ENCODE results near the gene ZNF556.

The ZNF556 gene
- total RNA-seq, result 0 to 2.0 (median 0) reads per million in 17 experiments

- peak in 1 of 4 experiments; percentile 6 for DNase-seq
Measured at GRCh38 chr19:2867025-2867991, at the start of gene ZNF556. Gene ZNF556, plus strand, starts transcription at chr19:2867335. Its CDS starts 87 bp downstream, at chr19:2867422.

DNA sequence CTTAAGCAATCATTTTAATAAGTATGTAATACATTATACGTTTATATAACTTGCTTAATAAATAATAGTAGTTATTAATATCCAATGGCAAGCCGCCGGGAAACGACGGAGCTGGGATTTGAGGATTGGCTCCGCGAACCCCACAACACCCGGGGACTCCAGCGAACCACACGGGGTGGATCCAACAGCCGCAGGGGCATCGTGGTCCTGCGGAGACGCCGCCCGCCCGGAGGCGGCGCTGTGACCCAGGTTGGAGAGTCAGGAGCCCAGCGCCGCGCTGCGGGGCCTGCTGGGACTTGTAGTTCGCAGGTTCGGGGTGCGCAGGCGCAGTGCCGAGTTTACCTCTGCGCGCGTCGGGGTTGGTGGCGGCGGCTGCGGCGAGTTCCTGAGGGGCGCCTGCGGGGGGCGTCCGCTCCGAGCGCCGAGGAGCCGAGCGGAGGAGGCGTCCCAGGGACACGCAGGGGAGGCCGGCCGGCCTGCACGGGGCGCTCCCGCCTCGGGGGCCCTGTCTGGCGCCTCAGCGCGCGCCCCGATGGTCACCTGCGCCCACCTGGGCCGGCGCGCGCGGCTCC, 47.5 kb upstream of the ZNF556 start, which contains the start of gene ZNF554:
Gene ZNF554 (plus strand): TSS at position 329 of the 572 bp plus-strand sequence. CDS start 204 bp downstream, at position 533.
- peak; percentile 98 to 100 (median 98) for DNase-seq

GRCh38 chr19:2820112-2820702, 46.9 kb upstream of the ZNF556 start:
- peak in 3 of 4 experiments; percentile 2 to 19 (median 16) for DNase-seq

DNA sequence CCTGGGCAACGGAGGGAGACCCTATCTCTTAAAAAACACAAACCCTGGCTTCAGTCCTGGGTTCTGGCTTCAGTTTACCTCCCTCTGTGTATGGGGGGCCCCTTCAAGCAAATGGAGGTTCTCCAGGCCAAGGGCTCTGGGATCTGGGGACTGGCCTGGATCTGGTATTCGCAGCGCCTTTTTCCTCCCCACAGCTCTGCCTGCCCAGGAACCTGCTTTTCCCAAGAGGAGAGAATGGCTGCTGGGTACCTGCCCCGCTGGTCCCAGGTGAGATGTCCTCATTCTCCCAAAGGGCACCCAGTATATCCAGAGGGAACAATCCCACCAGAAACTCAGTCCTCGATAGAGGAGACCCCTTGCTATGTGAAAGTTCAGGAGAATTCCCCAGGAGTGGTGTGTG, 44.3 kb upstream of the ZNF556 start:
- no peak for DNase-seq

- DNase-seq, result no peak
Measured at GRCh38 chr19:2823646-2824045, 43.5 kb upstream of the ZNF556 start.

- DNase-seq, result no peak
Measured at GRCh38 chr19:2824129-2824528, 43.0 kb upstream of the ZNF556 start.

DNA sequence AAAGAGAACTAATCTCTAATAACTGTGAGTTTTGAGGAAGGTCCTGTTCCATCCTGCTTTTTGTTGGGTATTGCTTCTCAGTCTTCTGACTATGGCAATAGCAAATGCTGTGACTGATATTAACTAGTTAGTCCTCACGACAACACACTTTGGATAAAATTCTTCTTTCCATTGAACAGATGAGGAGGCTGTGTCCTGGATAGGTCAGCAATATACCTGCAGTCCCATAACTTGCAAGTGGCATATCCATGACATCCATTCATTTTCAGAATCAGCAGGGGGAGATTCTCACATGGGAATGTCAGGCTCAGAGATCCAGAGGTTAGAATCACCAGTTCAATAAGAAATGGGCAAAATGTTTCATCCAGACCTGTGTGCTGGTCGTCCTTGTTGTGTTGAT, 40.1 kb upstream of the ZNF556 start:
- no peak for DNase-seq

- DNase-seq, result no peak
Measured at GRCh38 chr19:2827840-2828489, 39.2 kb upstream of the ZNF556 start.

- no peak for DNase-seq
Measured at GRCh38 chr19:2834294-2834871, 32.8 kb upstream of the ZNF556 start.

DNA sequence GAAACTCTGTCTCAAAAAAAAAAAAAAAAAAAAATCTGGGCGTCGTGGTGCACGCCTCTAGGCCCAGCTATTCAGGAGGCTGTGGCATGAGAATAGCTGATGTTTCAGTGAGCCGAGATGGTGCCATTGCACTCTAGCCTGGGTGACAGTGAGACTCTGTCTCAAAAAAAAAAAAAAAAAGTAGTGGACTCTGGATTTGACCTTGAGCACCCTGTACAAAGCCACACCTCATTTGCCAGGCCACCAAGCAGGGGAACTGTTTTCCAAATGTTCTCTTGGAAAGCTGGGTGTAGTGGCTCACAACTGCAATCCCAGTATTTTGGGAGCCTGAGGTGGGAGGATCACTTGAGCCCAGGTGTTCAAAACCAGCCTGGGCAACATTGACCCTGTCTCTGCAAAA, 29.7 kb upstream of the ZNF556 start:
- DNase-seq, result no peak

DNA sequence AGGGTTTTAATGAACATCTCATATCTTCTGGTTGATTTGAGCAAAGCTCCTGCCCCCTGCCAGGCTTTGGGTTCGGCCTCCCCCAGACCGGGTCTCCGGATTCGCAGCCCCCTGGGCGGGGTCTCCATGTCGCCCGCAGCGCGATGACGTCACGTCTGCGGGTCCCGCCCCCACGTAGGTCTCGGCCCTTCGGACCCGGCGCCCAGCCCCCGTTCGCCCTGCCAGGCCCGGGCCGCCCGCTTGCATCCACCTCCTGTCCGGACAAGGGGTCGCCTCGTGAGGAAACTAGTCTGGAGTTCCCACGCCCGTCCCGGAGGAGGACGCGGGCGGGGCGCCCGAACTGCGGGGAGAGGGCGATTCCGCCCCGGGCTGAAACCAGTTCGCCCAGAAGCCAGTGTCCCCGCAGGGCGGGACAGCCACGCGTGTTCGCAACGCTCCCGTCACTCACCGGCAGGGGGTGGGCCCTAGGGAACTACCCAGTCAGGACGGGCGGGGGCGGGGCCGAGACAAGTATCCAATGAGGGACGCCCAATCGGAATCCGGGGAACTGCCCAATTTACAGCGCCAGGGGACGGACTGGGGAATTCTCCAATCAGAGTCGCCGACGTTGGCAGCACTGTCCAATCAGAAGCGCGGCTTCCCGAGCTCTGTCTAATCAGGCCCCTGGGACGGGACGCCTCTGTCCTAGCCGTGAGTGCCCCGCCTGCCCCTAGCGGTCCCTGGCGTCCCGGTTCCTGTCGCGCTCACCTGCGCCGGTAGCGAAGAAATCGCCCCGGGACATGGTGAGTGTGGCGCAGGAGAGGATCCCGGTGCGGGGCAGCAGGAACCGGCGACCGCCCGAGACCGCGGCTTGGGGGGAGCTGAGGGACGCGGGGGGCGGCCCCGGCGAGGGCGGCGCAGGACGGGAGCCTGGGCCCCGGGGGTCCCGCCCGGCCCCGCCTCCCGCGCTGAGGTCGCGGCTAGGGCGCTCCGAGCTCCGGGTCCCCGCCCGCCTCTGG, 26.0 kb upstream of the ZNF556 start, which contains the start of gene ZNF555:
Gene ZNF555 (plus strand): TSS at position 682 of the 998 bp plus-strand sequence. CDS start 98 bp downstream, at position 780.
- peak; percentile 99 for DNase-seq

GRCh38 chr19:2841855-2842574, 25.1 kb upstream of the ZNF556 start:
- DNase-seq, result peak in 2 of 4 experiments; percentile 23 to 51

DNA sequence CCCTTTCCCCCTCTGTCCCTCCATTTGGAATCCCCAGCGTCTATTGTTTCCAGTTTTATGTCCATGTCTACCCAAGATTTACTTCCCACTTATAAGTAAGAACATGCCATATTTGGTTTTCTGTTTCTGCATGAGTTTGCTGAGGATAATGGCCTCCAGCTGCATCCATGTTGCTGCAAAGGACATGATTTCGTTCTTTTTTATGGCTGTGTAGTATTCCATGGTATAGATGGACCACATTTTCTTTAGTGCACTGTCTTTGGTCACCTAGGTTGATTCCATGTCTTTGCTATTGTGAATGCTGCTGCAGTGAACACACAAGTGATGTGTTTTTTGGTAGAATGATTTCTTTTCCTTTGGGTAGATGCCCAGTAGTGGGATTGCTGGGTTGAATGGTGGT, 22.0 kb upstream of the ZNF556 start:
- DNase-seq, result no peak

GRCh38 chr19:2846180-2846894, 20.8 kb upstream of the ZNF556 start:
- no peak for DNase-seq

- DNase-seq, result no peak
Measured at GRCh38 chr19:2847507-2847906, 19.6 kb upstream of the ZNF556 start.

DNA sequence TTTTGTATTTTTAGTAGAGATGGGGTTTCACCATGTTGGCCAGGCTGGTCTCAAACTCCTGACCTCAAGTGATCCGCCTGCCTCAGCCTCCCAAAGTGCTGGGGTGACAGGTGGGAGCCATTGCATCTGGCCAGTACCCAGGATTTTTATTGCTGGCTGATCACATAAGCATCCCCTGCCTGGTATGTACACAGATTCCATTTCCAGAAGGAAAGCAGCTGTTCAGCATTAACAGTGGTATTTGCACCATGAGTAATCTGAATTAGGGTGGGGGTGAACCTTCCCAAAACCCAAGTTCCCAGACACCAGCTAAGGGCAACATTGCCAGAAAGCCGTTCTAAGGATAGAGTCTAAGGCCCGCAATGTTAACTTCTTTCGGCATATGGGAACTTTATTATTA, 18.5 kb upstream of the ZNF556 start:
- no peak for DNase-seq

- DNase-seq, result no peak
Measured at GRCh38 chr19:2850256-2850925, 16.7 kb upstream of the ZNF556 start.

DNA sequence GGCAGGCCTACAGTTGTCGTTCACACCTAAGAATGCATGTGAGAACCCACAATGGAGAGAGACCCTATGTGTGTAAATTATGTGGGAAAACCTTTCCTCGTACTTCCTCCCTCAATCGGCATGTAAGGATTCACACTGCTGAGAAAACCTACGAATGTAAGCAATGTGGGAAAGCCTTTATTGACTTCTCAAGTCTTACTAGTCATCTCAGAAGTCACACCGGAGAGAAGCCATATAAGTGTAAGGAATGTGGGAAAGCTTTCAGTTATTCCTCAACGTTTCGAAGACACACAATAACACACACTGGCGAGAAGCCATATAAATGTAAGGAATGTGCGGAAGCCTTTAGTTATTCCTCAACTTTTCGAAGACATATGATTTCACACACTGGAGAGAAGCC, 14.5 kb upstream of the ZNF556 start:
- no peak for DNase-seq
